GM18870 (cell line): ENCODE data around the gene ST3GAL3.
A peak's percentile ranks its signal among the peaks of the same experiment; 100 is the strongest.

ENCODE experiments used
- ATAC-seq: cut with Tn5 transposase; IDR thresholded peaks from one replicate; pipeline ENCODE4 v1.9.1; 2021; ENCODE audit warnings: moderate library complexity; ENCODE audit not compliant: unreplicated experiment

Gene ST3GAL3

GRCh38 chr1:43935711-43936427, 228.5 kb downstream of the ST3GAL3 start:
- ATAC-seq: no peak

GRCh38 chr1:43936431-43937151, 229.3 kb downstream of the ST3GAL3 start:
- no peak for ATAC-seq

GRCh38 chr1:43937179-43937865, 230.0 kb downstream of the ST3GAL3 start:
- no peak for ATAC-seq

DNA sequence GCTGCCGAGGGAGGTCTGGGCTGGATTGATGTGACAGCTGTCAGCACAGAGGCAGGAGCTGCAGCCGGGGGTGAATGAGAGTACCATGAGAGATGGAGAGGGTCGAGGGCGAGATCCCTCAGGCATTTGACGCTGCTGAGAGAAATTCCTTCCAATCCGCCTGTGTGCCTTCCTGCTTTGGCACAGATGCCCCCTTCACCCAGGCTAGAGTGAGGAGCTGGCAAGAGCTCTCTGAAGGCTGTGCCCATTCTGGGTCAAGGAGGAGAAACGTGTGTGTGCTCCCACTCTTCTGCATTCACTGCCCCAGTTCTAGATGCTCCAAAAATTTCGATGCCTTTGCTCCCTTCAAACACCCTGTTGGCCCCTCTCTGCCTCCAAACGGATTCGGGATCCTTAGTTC, 231.0 kb downstream of the ST3GAL3 start:
- no peak for ATAC-seq

GRCh38 chr1:43938892-43939587, 231.7 kb downstream of the ST3GAL3 start:
- no peak for ATAC-seq

- no peak for ATAC-seq
Observed at GRCh38 chr1:43942411-43942810, 235.1 kb downstream of the ST3GAL3 start.

DNA sequence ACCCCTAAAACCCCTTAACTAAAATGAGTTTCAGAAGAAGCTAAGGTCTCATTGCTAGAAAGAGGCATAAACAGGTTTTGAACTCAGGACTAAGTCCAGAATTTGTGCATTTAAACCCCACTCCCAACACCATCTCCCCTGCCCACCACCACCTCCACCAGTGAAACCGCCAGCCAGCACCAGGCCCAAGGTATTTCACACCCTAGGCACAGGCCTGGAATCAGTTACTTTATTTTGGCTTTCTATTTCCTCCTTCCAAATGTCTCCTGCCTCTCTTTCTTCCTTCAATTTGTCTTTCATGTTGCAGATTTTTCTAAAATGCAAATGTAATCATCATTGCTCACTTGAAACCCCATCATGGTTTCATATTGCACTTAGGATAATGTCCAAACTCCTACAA, 237.5 kb downstream of the ST3GAL3 start:
- ATAC-seq: no peak

DNA sequence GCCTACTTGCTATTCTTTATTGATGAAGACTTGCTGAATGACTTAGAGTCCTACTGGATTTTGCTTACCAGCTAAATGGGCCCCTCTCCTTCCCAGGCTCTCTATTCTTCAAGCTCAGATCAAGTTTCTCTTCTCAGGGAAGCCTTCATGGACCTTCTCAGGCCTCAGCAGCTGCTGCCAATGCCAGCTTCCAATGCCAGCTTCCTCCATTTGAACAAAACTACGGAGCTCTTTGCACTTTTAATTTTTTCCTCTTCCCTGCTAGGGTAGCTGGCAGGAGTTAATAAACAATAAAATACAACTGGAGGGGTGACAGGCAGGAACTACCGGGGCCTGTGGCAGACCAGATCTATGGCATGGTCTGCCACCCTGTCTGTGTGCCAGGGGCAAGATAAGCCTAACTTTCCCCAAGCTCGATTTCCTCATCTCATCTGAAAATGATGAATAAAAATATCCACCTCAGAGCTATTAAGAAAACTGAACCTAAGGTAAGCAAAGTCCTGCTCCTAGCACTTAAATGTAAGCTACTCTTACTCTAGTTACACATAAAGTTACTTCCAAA, 238.4 kb downstream of the ST3GAL3 start:
- no peak for ATAC-seq

GRCh38 chr1:43946236-43947060, 239.1 kb downstream of the ST3GAL3 start, which contains the start of gene IPO13:
Gene IPO13 (plus strand): TSS chr1:43946950. CDS start chr1:43947601, 651 bp downstream.
- peak; percentile 80 for ATAC-seq

- ATAC-seq: no peak
Observed at GRCh38 chr1:43947061-43947873, 239.9 kb downstream of the ST3GAL3 start.

- no peak for ATAC-seq
Observed at GRCh38 chr1:43947874-43948437, 240.6 kb downstream of the ST3GAL3 start.

GRCh38 chr1:43949678-43950077, 242.3 kb downstream of the ST3GAL3 start:
- no peak for ATAC-seq

DNA sequence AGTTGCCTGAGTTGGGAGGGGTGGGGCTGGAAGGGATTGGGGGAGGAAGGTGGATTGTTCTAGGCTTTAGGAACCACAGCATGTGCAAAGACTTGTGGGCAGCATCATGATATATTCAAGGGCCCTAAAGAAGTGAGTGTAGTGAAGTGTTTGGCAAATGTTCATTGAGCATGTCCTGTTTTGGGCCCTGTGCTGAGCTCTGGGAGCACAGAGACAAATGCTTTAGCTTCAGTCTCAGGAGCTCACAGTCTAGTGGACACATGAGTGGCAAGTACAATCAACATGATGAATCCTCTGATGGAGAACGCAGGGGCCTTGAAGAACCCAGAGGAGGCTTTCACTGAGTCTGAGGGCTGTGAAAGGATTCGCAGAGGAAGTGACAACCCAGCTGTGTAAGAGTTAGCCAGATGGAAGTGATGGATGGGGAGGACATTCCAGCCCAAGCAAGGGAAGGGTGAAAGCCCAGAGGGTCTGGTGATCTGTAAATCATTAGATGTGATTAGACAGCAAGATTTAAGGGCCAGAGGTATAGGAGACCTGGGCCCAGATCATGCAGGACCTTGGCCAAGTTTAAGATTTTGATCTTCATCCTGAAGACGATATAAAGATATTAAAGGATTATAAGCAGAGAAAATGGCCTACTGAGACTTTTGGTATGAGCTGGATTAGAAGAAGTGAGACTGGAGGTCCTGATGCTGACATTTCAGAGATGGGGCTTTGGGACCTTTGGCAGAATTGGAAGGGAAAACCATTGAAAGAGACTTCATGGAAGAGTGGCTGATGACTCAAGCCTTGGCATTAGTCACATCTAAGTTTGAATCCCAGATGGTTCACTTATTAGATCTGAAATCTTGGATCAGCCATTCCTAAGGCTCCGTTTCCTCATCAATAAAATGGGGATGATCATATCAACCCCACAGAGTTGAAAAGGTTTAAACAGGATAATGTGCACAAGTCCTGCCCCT, 244.0 kb downstream of the ST3GAL3 start:
- no peak for ATAC-seq

- no peak for ATAC-seq
Observed at GRCh38 chr1:43952731-43953346, 245.5 kb downstream of the ST3GAL3 start.

- ATAC-seq: no peak
Observed at GRCh38 chr1:43953361-43953760, 246.0 kb downstream of the ST3GAL3 start.

GRCh38 chr1:43954036-43954435, 246.7 kb downstream of the ST3GAL3 start:
- ATAC-seq: no peak

DNA sequence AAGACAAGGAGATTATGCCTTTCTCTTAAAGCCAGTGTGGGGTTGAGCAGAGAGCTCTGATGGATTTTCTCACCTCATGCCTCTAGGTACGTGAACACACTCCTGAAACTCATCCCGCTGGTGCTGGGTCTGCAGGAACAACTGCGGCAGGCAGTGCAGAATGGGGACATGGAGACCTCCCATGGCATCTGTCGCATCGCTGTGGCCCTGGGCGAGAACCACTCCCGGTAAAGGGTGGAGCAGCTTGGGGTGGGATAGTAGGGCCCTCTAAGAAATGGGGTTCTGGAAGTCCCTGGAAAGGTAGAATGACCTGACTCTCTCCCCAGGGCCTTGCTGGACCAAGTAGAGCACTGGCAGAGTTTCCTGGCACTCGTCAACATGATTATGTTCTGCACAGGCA, 248.9 kb downstream of the ST3GAL3 start:
- ATAC-seq: no peak
